HepG2 (cell line): Measurements from ENCODE around the gene MTFP1. TPM values are rescaled to one million over a fixed set of nuclear protein-coding genes. Genes with fewer than 3 reads are reported as not detected.

Experiments
- ARNT2 ChIP-seq: sonication (generic); formaldehyde crosslinking; IDR thresholded peaks from 2 replicates; pipeline ENCODE4 v1.8.0; 2022; ENCODE audit warnings: mild to moderate bottlenecking, low read depth, missing genetic modification reagents, moderate library complexity
- CBFB ChIP-seq: sonication (generic); formaldehyde crosslinking; IDR thresholded peaks from 2 replicates; pipeline ENCODE4 v1.4.0; 2020; ENCODE audit warnings: missing genetic modification reagents
- FOXJ3 ChIP-seq: sonication (generic); formaldehyde crosslinking; IDR thresholded peaks from 2 replicates; pipeline ENCODE4 v1.4.0; 2020; ENCODE audit warnings: missing genetic modification reagents, mild to moderate bottlenecking, borderline replicate concordance
- HNF4A ChIP-seq: sonication (generic); formaldehyde crosslinking; IDR thresholded peaks from 2 replicates; pipeline ENCODE4 v1.4.0; 2020; ENCODE audit warnings: missing genetic modification reagents
- HNRNPH1 ChIP-seq: fragments of 200-400 bp; formaldehyde crosslinking; optimal IDR thresholded peaks from 2 replicates; pipeline ENCODE3; 2017; ENCODE audit warnings: mild to moderate bottlenecking, low read depth, low read length
- ISX ChIP-seq: sonication (generic); formaldehyde crosslinking; conservative IDR thresholded peaks from 2 replicates; pipeline ENCODE4 v1.5.0; 2020; ENCODE audit warnings: missing genetic modification reagents
- MAFG ChIP-seq: sonication (generic); formaldehyde crosslinking; IDR thresholded peaks from 2 replicates; pipeline ENCODE4 v1.5.1; 2020; ENCODE audit warnings: mild to moderate bottlenecking, missing genetic modification reagents
- MTA3 ChIP-seq: sonication (generic); formaldehyde crosslinking; IDR thresholded peaks from 2 replicates; pipeline ENCODE4 v1.4.0; 2020; ENCODE audit warnings: missing genetic modification reagents
- NPAS2 ChIP-seq: sonication (generic); formaldehyde crosslinking; IDR thresholded peaks from 2 replicates; pipeline ENCODE4 v1.8.0; 2022; ENCODE audit warnings: mild to moderate bottlenecking, missing genetic modification reagents, borderline replicate concordance
- RARA ChIP-seq: IDR thresholded peaks from 2 replicates; pipeline ENCODE4 v1.6.1; 2016; ENCODE audit warnings: missing genetic modification reagents, missing compliant biosample characterization
- SAP130 ChIP-seq: IDR thresholded peaks from 2 replicates; pipeline ENCODE4 v1.6.1; 2016; ENCODE audit warnings: low read depth
- TCF7L2 ChIP-seq: IDR thresholded peaks from 2 replicates; pipeline ENCODE4 v1.6.1; 2011; ENCODE audit warnings: mild to moderate bottlenecking, low read depth, low read length, moderate library complexity
- THAP11 ChIP-seq: IDR thresholded peaks from 2 replicates; pipeline ENCODE4 v1.6.1; 2016; ENCODE audit warnings: missing biosample characterization, missing genetic modification reagents
- ZFP1 ChIP-seq: IDR thresholded peaks from 2 replicates; pipeline ENCODE4 v1.6.1; 2016
- ZIK1 ChIP-seq: sonication (generic); formaldehyde crosslinking; IDR thresholded peaks from 2 replicates; pipeline ENCODE4 v1.5.0; 2020; ENCODE audit warnings: mild to moderate bottlenecking, low read depth, missing genetic modification reagents, borderline replicate concordance
- ZNF124 ChIP-seq: sonication (generic); formaldehyde crosslinking; IDR thresholded peaks from 2 replicates; pipeline ENCODE4 v1.4.0; 2020; ENCODE audit warnings: missing genetic modification reagents
- ZNF180 ChIP-seq: sonication (generic); formaldehyde crosslinking; IDR thresholded peaks from 2 replicates; pipeline ENCODE4 v1.4.0; 2020; ENCODE audit warnings: low read depth, missing genetic modification reagents, borderline replicate concordance
- ZNF619 ChIP-seq: sonication (generic); formaldehyde crosslinking; IDR thresholded peaks from 2 replicates; pipeline ENCODE4 v1.4.0; 2020; ENCODE audit warnings: mild to moderate bottlenecking, missing genetic modification reagents
- ZSCAN25 ChIP-seq: sonication (generic); formaldehyde crosslinking; IDR thresholded peaks from 2 replicates; pipeline ENCODE4 v1.8.0; 2022; ENCODE audit warnings: mild to moderate bottlenecking, missing genetic modification reagents
- polyA plus RNA-seq, 8 experiments: library from polyadenylated mRNA; depleted of rRNA in 3 of 8; stranded (reverse) in 7 of 8; unstranded in 1 of 8; fragments of >200 nt; fragmentation: Illumina TruSeq in 4 of 8; extraction: Trizol in 4 of 8; gene quantifications; 2 replicates each; pipeline versions ENCODE4 v1.2.1 to v1.2.3, GENCODE V29; 2011 to 2016; ENCODE audit warnings: low read depth in 4 of 8, missing spikeins in 1 of 8, mixed read lengths in 1 of 8; ENCODE audit not compliant: insufficient read depth in 1 of 8
- total RNA-seq, 5 experiments: library from RNA; depleted of rRNA; stranded (reverse); fragments of >200 nt; fragmentation: Illumina TruSeq; extraction: Trizol; gene quantifications; 2 replicates each; pipeline ENCODE4 v1.2.3, GENCODE V29; 2016; ENCODE audit warnings: low read depth in 1 of 5
- TF ChIP-seq, protein P1 (sequence below): sonication (generic); formaldehyde crosslinking; conservative IDR thresholded peaks from 2 replicates; pipeline ENCODE4 v1.8.0; 2022; ENCODE audit warnings: missing genetic modification reagents
- TF ChIP-seq, protein P2 (sequence below): IDR thresholded peaks from 2 replicates; pipeline ENCODE4 v1.6.1; 2016; ENCODE audit warnings: low read depth, borderline replicate concordance
- TF ChIP-seq, protein P3 (sequence below): conservative IDR thresholded peaks from 2 replicates; pipeline ENCODE4 v1.6.1; 2018; ENCODE audit warnings: missing genetic modification reagents
- TF ChIP-seq, protein P4 (sequence below): sonication (generic); formaldehyde crosslinking; IDR thresholded peaks from 2 replicates; pipeline ENCODE4 v1.9.0; 2021; ENCODE audit warnings: missing genetic modification reagents, borderline replicate concordance
- TF ChIP-seq, protein P5 (sequence below): sonication (generic); formaldehyde crosslinking; IDR thresholded peaks from 2 replicates; pipeline ENCODE4 v1.4.0; 2020; ENCODE audit warnings: missing genetic modification reagents, low read depth, mild to moderate bottlenecking, borderline replicate concordance

MTFP1 gene
- total and polyA plus RNA-seq, 2 of the 13 experiments (the other 11 are each of a cell fraction or from before 2014, with no cell fraction given): 29.5 to 45.6 TPM

DNA sequence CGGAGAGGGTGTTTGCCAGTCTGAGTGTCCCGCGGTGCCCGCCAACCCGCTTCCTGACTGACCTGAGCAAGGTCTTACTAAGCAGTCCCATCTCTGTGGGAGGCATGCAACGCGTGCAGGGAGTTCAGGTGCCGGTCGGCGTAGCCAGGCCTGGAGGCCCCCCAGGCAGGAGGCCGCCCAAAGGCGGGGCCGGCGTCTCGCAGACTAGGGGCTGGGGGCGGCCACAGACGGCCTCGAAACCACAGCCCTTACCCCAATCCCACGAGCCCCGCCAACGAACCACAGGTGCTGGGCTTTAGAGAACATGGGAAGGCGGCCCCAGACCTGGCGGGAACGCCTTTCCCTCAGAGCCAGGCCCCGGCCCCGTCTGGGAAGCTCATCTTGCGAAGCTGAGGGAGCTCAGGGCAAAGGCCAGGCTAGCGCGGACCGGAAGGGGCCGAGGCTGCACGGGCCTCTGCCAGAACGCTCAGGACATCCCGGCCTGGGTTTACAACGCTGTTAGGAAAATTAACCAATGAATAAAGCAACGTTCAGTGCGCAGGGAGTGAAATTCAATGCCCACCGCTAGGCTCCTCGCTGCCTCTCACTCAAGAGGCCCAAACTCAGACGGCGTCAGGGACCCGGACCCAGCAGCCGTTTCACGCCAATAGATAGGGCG is 2.1 kb upstream of the MTFP1 start (continued):
- TF ChIP-seq ZIK1 (CRISPR knock-in tag) (0 out of 2 replicates have a peak, but pooled peaks have one; percentile 52), RARA (no peak; the same call in 1 of the 2 replicates), TCF7L2 (no peak), ZNF619 (CRISPR knock-in tag) (0 out of 2 replicates have a peak, but pooled peaks have one; percentile 20), ZFP1 (CRISPR knock-in tag) (0 out of 2 replicates have a peak, but pooled peaks have one; percentile 10), HNRNPH1 (no peak), MAFG (CRISPR knock-in tag) (no peak), SAP130 (no peak), FOXJ3 (CRISPR knock-in tag) (no peak), NPAS2 (CRISPR knock-in tag) (no peak), MTA3 (CRISPR knock-in tag) (no peak), ZSCAN25 (CRISPR knock-in tag) (peak; percentile 55; the same call in 1 of the 2 replicates), ZNF180 (CRISPR knock-in tag) (peak; percentile 38; the same call in 1 of the 2 replicates), HNF4A (CRISPR knock-in tag) (peak; percentile 54), THAP11 (CRISPR knock-in tag) (no peak), ZNF124 (CRISPR knock-in tag) (no peak), ARNT2 (peak; percentile 79), ISX (CRISPR knock-in tag) (0 out of 2 replicates have a peak, but pooled peaks have one; percentile 87), CBFB (CRISPR knock-in tag) (no peak)
- TF ChIP-seq, protein P1, sequence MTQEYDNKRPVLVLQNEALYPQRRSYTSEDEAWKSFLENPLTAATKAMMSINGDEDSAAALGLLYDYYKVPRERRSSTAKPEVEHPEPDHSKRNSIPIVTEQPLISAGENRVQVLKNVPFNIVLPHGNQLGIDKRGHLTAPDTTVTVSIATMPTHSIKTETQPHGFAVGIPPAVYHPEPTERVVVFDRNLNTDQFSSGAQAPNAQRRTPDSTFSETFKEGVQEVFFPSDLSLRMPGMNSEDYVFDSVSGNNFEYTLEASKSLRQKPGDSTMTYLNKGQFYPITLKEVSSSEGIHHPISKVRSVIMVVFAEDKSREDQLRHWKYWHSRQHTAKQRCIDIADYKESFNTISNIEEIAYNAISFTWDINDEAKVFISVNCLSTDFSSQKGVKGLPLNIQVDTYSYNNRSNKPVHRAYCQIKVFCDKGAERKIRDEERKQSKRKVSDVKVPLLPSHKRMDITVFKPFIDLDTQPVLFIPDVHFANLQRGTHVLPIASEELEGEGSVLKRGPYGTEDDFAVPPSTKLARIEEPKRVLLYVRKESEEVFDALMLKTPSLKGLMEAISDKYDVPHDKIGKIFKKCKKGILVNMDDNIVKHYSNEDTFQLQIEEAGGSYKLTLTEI (CRISPR knock-in tag): no peak
- TF ChIP-seq, protein P2, sequence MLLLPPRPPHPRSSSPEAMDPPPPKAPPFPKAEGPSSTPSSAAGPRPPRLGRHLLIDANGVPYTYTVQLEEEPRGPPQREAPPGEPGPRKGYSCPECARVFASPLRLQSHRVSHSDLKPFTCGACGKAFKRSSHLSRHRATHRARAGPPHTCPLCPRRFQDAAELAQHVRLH (CRISPR knock-in tag): no peak; the same call in 1 of the 2 replicates
- TF ChIP-seq, protein P3, sequence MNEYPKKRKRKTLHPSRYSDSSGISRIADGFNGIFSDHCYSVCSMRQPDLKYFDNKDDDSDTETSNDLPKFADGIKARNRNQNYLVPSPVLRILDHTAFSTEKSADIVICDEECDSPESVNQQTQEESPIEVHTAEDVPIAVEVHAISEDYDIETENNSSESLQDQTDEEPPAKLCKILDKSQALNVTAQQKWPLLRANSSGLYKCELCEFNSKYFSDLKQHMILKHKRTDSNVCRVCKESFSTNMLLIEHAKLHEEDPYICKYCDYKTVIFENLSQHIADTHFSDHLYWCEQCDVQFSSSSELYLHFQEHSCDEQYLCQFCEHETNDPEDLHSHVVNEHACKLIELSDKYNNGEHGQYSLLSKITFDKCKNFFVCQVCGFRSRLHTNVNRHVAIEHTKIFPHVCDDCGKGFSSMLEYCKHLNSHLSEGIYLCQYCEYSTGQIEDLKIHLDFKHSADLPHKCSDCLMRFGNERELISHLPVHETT (CRISPR knock-in tag): 0 out of 2 replicates have a peak, but pooled peaks have one; percentile 62
- TF ChIP-seq, protein P4, sequence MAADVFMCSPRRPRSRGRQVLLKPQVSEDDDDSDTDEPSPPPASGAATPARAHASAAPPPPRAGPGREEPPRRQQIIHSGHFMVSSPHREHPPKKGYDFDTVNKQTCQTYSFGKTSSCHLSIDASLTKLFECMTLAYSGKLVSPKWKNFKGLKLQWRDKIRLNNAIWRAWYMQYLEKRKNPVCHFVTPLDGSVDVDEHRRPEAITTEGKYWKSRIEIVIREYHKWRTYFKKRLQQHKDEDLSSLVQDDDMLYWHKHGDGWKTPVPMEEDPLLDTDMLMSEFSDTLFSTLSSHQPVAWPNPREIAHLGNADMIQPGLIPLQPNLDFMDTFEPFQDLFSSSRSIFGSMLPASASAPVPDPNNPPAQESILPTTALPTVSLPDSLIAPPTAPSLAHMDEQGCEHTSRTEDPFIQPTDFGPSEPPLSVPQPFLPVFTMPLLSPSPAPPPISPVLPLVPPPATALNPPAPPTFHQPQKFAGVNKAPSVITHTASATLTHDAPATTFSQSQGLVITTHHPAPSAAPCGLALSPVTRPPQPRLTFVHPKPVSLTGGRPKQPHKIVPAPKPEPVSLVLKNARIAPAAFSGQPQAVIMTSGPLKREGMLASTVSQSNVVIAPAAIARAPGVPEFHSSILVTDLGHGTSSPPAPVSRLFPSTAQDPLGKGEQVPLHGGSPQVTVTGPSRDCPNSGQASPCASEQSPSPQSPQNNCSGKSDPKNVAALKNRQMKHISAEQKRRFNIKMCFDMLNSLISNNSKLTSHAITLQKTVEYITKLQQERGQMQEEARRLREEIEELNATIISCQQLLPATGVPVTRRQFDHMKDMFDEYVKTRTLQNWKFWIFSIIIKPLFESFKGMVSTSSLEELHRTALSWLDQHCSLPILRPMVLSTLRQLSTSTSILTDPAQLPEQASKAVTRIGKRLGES (CRISPR knock-in tag): peak; percentile 65; the same call in 1 of the 2 replicates
- TF ChIP-seq, protein P5, sequence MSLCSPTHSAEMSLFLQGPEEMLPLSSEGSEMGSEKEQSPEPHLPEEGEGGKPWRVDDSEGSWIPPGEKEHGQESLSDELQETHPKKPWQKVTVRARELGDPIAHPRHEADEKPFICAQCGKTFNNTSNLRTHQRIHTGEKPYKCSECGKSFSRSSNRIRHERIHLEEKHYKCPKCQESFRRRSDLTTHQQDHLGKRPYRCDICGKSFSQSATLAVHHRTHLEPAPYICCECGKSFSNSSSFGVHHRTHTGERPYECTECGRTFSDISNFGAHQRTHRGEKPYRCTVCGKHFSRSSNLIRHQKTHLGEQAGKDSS (CRISPR knock-in tag): no peak; the same call in none of the 2 replicates
